Loucy (cell line): ENCODE data around the gene SPNS3.
A peak's percentile ranks its signal among the peaks of the same experiment; 100 is the strongest.

Source experiments
- H2AFZ ChIP-seq: fragments of 200-600 bp; sonication (generic); 2 replicates; pipeline ENCODE4 v1.6.0; 2016; ENCODE audit warnings: antibody characterized with exemption, mild to moderate bottlenecking, low read length, moderate library complexity
- H3F3A ChIP-seq: fragments of 200-600 bp; 2 replicates; pipeline ENCODE4 v1.6.0; 2016; ENCODE audit warnings: antibody characterized with exemption, low read depth, mild to moderate bottlenecking
- H3K27me3 ChIP-seq: fragments of 200-600 bp; sonication (generic); 2 replicates; pipeline ENCODE4 v1.6.1; 2014; ENCODE audit warnings: low read length, mild to moderate bottlenecking; ENCODE audit not compliant: insufficient read depth, poor library complexity, severe bottlenecking
- H3K36me3 ChIP-seq: fragments of 200-600 bp; sonication (generic); 2 replicates; pipeline ENCODE4 v1.6.1; 2016; ENCODE audit warnings: low read length; ENCODE audit not compliant: insufficient read depth
- H3K4me1 ChIP-seq: fragments of 200-600 bp; sonication (generic); 2 replicates; pipeline ENCODE4 v1.5.1; 2014; ENCODE audit warnings: low read length, mild to moderate bottlenecking; ENCODE audit not compliant: insufficient read depth, poor library complexity, severe bottlenecking
- H3K4me2 ChIP-seq: fragments of 200-600 bp; sonication (generic); 2 replicates; pipeline ENCODE4 v1.6.0; 2014; ENCODE audit warnings: antibody characterized with exemption, low read length, low read depth, mild to moderate bottlenecking; ENCODE audit not compliant: poor library complexity, severe bottlenecking
- H3K4me3 ChIP-seq: fragments of 200-600 bp; sonication (generic); 2 replicates; pipeline ENCODE4 v1.5.1; 2014; ENCODE audit warnings: low read length, mild to moderate bottlenecking, mixed read lengths; ENCODE audit not compliant: poor library complexity, severe bottlenecking
- H3K79me2 ChIP-seq: fragments of 200-600 bp; sonication (generic); 2 replicates; pipeline ENCODE4 v1.6.1; 2014; ENCODE audit warnings: low read length; ENCODE audit not compliant: insufficient read depth
- H3K9ac ChIP-seq: fragments of 200-600 bp; sonication (generic); 2 replicates; pipeline ENCODE4 v1.6.0; 2014; ENCODE audit warnings: mild to moderate bottlenecking, low read depth, low read length, moderate library complexity; ENCODE audit not compliant: poor library complexity, severe bottlenecking
- H3K9me2 ChIP-seq: fragments of 200-600 bp; sonication (generic); replicated peaks from 2 replicates; pipeline ENCODE4 v1.6.1; 2016; ENCODE audit warnings: low read depth, low read length, mixed read lengths
- H3K9me3 ChIP-seq: fragments of 200-600 bp; sonication (generic); 2 replicates; pipeline ENCODE4 v1.6.1; 2014; ENCODE audit warnings: mild to moderate bottlenecking, antibody characterized with exemption, low read length, low read depth; ENCODE audit not compliant: insufficient read depth
- H4K20me1 ChIP-seq: fragments of 200-600 bp; sonication (generic); 2 replicates; pipeline ENCODE4 v1.6.0; 2014; ENCODE audit warnings: antibody characterized with exemption, low read length, mild to moderate bottlenecking; ENCODE audit not compliant: insufficient read depth, poor library complexity, severe bottlenecking
- CTCF ChIP-seq: fragments of 200-600 bp; sonication (generic); conservative IDR thresholded peaks from 2 replicates; pipeline ENCODE4 v1.5.1; 2014; ENCODE audit warnings: mild to moderate bottlenecking, antibody characterized with exemption, low read length
- EZH2phosphoT487 ChIP-seq: fragments of 200-600 bp; IDR thresholded peaks from 2 replicates; pipeline ENCODE4 v1.6.1; 2018; ENCODE audit warnings: antibody characterized with exemption, mild to moderate bottlenecking, moderate library complexity, borderline replicate concordance

SPNS3 gene

GRCh38 chr17:4433515-4434031 lies at the start of gene SPNS3:
TSS of gene SPNS3 (plus strand) at chr17:4433940. CDS start at chr17:4433968, 28 bp downstream.
- peaks cover 37% of the 10 kb centered on the region for H3K4me1 ChIP-seq
- H4K20me1 ChIP-seq = peaks cover 13% of the 10 kb centered on the region
- no peak for TF ChIP-seq CTCF
- TF ChIP-seq EZH2phosphoT487 = no peak
- peaks cover 58% of the 10 kb centered on the region for H3K79me2 ChIP-seq
- peak within 1 kb of the TSS; percentile 81 for H3K4me2 ChIP-seq
- H3K27me3 ChIP-seq = no peaks in the 10 kb centered on the region
- peak within 1 kb of the TSS; percentile 75 for H3K9ac ChIP-seq
- H2AFZ ChIP-seq = peak within 1 kb of the TSS; percentile 32; the same call in 1 of the 2 replicates
- no peaks in the 10 kb centered on the region for H3K9me3 ChIP-seq
- no peaks in the 10 kb centered on the region for H3K9me2 ChIP-seq
- H3F3A ChIP-seq = peaks cover 16% of the 10 kb centered on the region
- no peaks in the 10 kb centered on the region for H3K36me3 ChIP-seq
- peak within 1 kb of the TSS; percentile 71 for H3K4me3 ChIP-seq

- Histone ChIP-seq H3K36me3 (no peaks in the 10 kb centered on the region), H3K79me2 (no peaks in the 10 kb centered on the region), H3K9me3 (no peaks in the 10 kb centered on the region), H3F3A (no peaks in the 10 kb centered on the region), H3K9ac (no peak overlapping the region), H3K27me3 (no peaks in the 10 kb centered on the region), H4K20me1 (no peaks in the 10 kb centered on the region), H3K4me1 (peaks cover 6% of the 10 kb centered on the region), H3K4me2 (no peak overlapping the region), H2AFZ (no peak overlapping the region), H3K4me3 (no peak overlapping the region), H3K9me2 (no peaks in the 10 kb centered on the region)
- TF ChIP-seq CTCF = no peak
- no peak for TF ChIP-seq EZH2phosphoT487
These were observed 47.3 kb upstream of the SPNS3 start for GRCh38 chr17:4386406-4386805.

GRCh38 chr17:4387137-4387536 lies 46.6 kb upstream of the SPNS3 start:
- no peak overlapping the region for H3K4me3 ChIP-seq
- no peaks in the 10 kb centered on the region for H3K36me3 ChIP-seq
- H4K20me1 ChIP-seq = no peaks in the 10 kb centered on the region
- H2AFZ ChIP-seq = no peak overlapping the region
- H3K9ac ChIP-seq = no peak overlapping the region
- H3K4me1 ChIP-seq = no peaks in the 10 kb centered on the region
- no peaks in the 10 kb centered on the region for H3K27me3 ChIP-seq
- no peak overlapping the region for H3K4me2 ChIP-seq
- no peaks in the 10 kb centered on the region for H3K9me3 ChIP-seq
- no peak for TF ChIP-seq EZH2phosphoT487
- TF ChIP-seq CTCF = no peak
- no peaks in the 10 kb centered on the region for H3F3A ChIP-seq
- H3K79me2 ChIP-seq = no peaks in the 10 kb centered on the region
- H3K9me2 ChIP-seq = no peaks in the 10 kb centered on the region
